H9 (cell line): ENCODE data around the gene SARNP. TPM values are rescaled to one million over a fixed set of nuclear protein-coding genes. Genes with fewer than 3 reads are reported as not detected.

Experiments
- DNase-seq: peaks from one replicate; pipeline ENCODE4 v3.0.0-alpha.2; 2017
- H2AFZ ChIP-seq: one replicate; pipeline ENCODE4 v1.6.1; 2013; ENCODE audit warnings: mild to moderate bottlenecking, low read length, control low read depth, moderate library complexity
- H2AK5ac ChIP-seq: 2 replicates; pipeline ENCODE4 v1.6.1; 2013; ENCODE audit warnings: low read length, control low read depth, mixed read lengths; ENCODE audit not compliant: insufficient read length
- H2BK120ac ChIP-seq: one replicate; pipeline ENCODE4 v1.6.1; 2013; ENCODE audit warnings: low read depth, mild to moderate bottlenecking, low read length, control low read depth, inconsistent platforms; ENCODE audit not compliant: poor library complexity, severe bottlenecking
- H2BK12ac ChIP-seq: 2 replicates; pipeline ENCODE4 v1.6.1; 2013; ENCODE audit warnings: low read length, control low read depth, mixed read lengths, low read depth; ENCODE audit not compliant: insufficient read length
- H2BK15ac ChIP-seq: 2 replicates; pipeline ENCODE4 v1.6.1; 2013; ENCODE audit warnings: low read depth, low read length, control low read depth
- H2BK20ac ChIP-seq: one replicate; pipeline ENCODE4 v1.6.1; 2013; ENCODE audit warnings: low read depth, mild to moderate bottlenecking, low read length, control low read depth, inconsistent platforms; ENCODE audit not compliant: poor library complexity, severe bottlenecking
- H2BK5ac ChIP-seq: 2 replicates; pipeline ENCODE4 v1.6.1; 2013; ENCODE audit warnings: low read length, control low read depth, mixed read lengths; ENCODE audit not compliant: insufficient read length
- H3K14ac ChIP-seq: 2 replicates; pipeline ENCODE4 v1.6.1; 2013; ENCODE audit warnings: low read length, control low read depth; ENCODE audit not compliant: insufficient read depth
- H3K18ac ChIP-seq: 2 replicates; pipeline ENCODE4 v1.6.1; 2013; ENCODE audit warnings: low read depth, mild to moderate bottlenecking, mixed read lengths, low read length, control low read depth; ENCODE audit not compliant: insufficient read length
- H3K23ac ChIP-seq: 2 replicates; pipeline ENCODE4 v1.6.1; 2013; ENCODE audit warnings: low read length, control low read depth, mixed read lengths, low read depth; ENCODE audit not compliant: insufficient read length
- H3K23me2 ChIP-seq: 2 replicates; pipeline ENCODE4 v1.6.1; 2013; ENCODE audit warnings: low read depth, mild to moderate bottlenecking, mixed read lengths, low read length, control low read depth; ENCODE audit not compliant: insufficient read length, poor library complexity, severe bottlenecking
- H3K27ac ChIP-seq: 2 replicates; pipeline ENCODE4 v1.5.1; 2013; ENCODE audit warnings: low read length, control low read depth, mixed read lengths, low read depth; ENCODE audit not compliant: insufficient read length
- H3K27me3 ChIP-seq: 2 replicates; pipeline ENCODE4 v1.6.1; 2013; ENCODE audit warnings: low read length, control low read depth, inconsistent platforms; ENCODE audit not compliant: insufficient read depth
- H3K4ac ChIP-seq: 2 replicates; pipeline ENCODE4 v1.6.1; 2013; ENCODE audit warnings: low read depth, mild to moderate bottlenecking, control low read depth, inconsistent platforms, low read length, moderate library complexity
- H3K4me1 ChIP-seq: 2 replicates; pipeline ENCODE4 v1.6.1; 2013; ENCODE audit warnings: low read length, control low read depth, inconsistent platforms; ENCODE audit not compliant: insufficient read depth
- H3K4me2 ChIP-seq: 2 replicates; pipeline ENCODE4 v1.6.1; 2013; ENCODE audit warnings: low read length, control low read depth, mixed read lengths; ENCODE audit not compliant: insufficient read length, insufficient read depth
- H3K56ac ChIP-seq: 2 replicates; pipeline ENCODE4 v1.6.1; 2013; ENCODE audit warnings: low read depth, mild to moderate bottlenecking, mixed read lengths, low read length, control low read depth; ENCODE audit not compliant: insufficient read length
- H3K79me1 ChIP-seq: 2 replicates; pipeline ENCODE4 v1.6.1; 2013; ENCODE audit warnings: low read depth, mild to moderate bottlenecking, moderate library complexity, low read length, control low read depth, inconsistent platforms; ENCODE audit not compliant: insufficient read depth, poor library complexity, severe bottlenecking
- H3K79me2 ChIP-seq: 2 replicates; pipeline ENCODE4 v1.6.1; 2013; ENCODE audit warnings: low read length, control low read depth, inconsistent platforms; ENCODE audit not compliant: insufficient read depth
- H3K9ac ChIP-seq: 2 replicates; pipeline ENCODE4 v1.6.1; 2013; ENCODE audit warnings: low read length, control low read depth, mixed read lengths; ENCODE audit not compliant: insufficient read length; ENCODE audit errors: extremely low read depth
- H3K9me3 ChIP-seq: one replicate; pipeline ENCODE4 v1.6.1; 2013; ENCODE audit warnings: low read depth, low read length, inconsistent platforms; ENCODE audit not compliant: control insufficient read depth
- H3T11ph ChIP-seq: one replicate; pipeline ENCODE4 v1.6.1; 2013; ENCODE audit warnings: mild to moderate bottlenecking, low read length, control low read depth, inconsistent platforms
- H4K20me1 ChIP-seq: one replicate; pipeline ENCODE4 v1.6.1; 2013; ENCODE audit not compliant: control insufficient read depth, insufficient read length, insufficient read depth
- H4K5ac ChIP-seq: 2 replicates; pipeline ENCODE4 v1.6.1; 2013; ENCODE audit warnings: low read depth, mild to moderate bottlenecking, mixed read lengths, low read length, control low read depth; ENCODE audit not compliant: insufficient read length
- H4K8ac ChIP-seq: replicated peaks from 2 replicates; pipeline ENCODE4 v1.6.1; 2013; ENCODE audit warnings: low read length, control low read depth, mixed read lengths, low read depth; ENCODE audit not compliant: insufficient read length
- H4K91ac ChIP-seq: 2 replicates; pipeline ENCODE4 v1.6.1; 2013; ENCODE audit warnings: low read depth, mild to moderate bottlenecking, moderate library complexity, mixed read lengths, low read length, control low read depth; ENCODE audit not compliant: insufficient read length
- H3K27ac Mint-ChIP-seq, 3 experiments: 2 replicates in 2 of 3; 3 replicates in 1 of 3; pipeline ENCODE4 v1.8.0; 2020 to 2021; ENCODE audit warnings: mixed read lengths in 3 of 3, mild to moderate bottlenecking in 1 of 3, moderate library complexity in 1 of 3
- H3K27me3 Mint-ChIP-seq: 2 replicates; pipeline ENCODE4 v1.8.0; 2021; ENCODE audit warnings: low read depth, mild to moderate bottlenecking, moderate library complexity, mixed read lengths
- H3K36me3 Mint-ChIP-seq, 3 experiments: 2 replicates in 2 of 3; 3 replicates in 1 of 3; pipeline ENCODE4 v1.8.0; 2020 to 2021; ENCODE audit warnings: low read depth in 3 of 3, mixed read lengths in 3 of 3; ENCODE audit not compliant: insufficient read depth in 1 of 3
- H3K4me1 Mint-ChIP-seq, 2 experiments: 2 replicates each; pipeline ENCODE4 v1.8.0; 2020; ENCODE audit warnings: mixed read lengths in 2 of 2
- H3K4me3 Mint-ChIP-seq, 2 experiments: 2 replicates in 1 of 2; 3 replicates in 1 of 2; pipeline ENCODE4 v1.8.0; 2020 to 2021; ENCODE audit warnings: mild to moderate bottlenecking in 2 of 2, mixed read lengths in 2 of 2, moderate library complexity in 1 of 2
- H3K9me3 Mint-ChIP-seq, 2 experiments: 2 replicates in 1 of 2; 3 replicates in 1 of 2; pipeline ENCODE4 v1.8.0; 2020; ENCODE audit warnings: mild to moderate bottlenecking in 2 of 2, mixed read lengths in 2 of 2, moderate library complexity in 1 of 2
- CTCF ChIP-seq: fragments of 200-600 bp; sonication (generic); conservative IDR thresholded peaks from 3 replicates; pipeline ENCODE4 v1.8.0; 2021; ENCODE audit warnings: antibody characterized with exemption, mild to moderate bottlenecking
- WGBS: extraction: QIAGEN DNeasy Blood & Tissue Kit; methylation state at CpG from one replicate; pipeline ENCODE4 v1.1.7; 2013; ENCODE audit warnings: missing lambda C conversion rate, low lambda C conversion rate, mixed read lengths; ENCODE audit not compliant: insufficient read length; ENCODE audit errors: extremely low coverage; 5-methylcytosine and 5-hydroxymethylcytosine counted together
- total RNA-seq: library from RNA; stranded (reverse); gene quantifications from 2 replicates; pipeline ENCODE4 v1.2.1, GENCODE V29; 2021

The SARNP gene
- total RNA-seq, 1 experiment from 2014 or later, result 127 TPM

- peak overlapping the region in 1 of 2 experiments; percentile 63; a peak in 3 of 5 replicates for H3K4me3 Mint-ChIP-seq
- H3K4me1 Mint-ChIP-seq, result peaks cover 46 to 47% of the 10 kb centered on the region in 2 experiments
- H3K27ac ChIP-seq, result no peak overlapping the region
Observed at GRCh38 chr12:55815473-55815872, 2.1 kb downstream of the SARNP start.

More at GRCh38 chr12:55815473-55815872, 2.1 kb downstream of the SARNP start:
- Histone ChIP-seq H3K23ac (no peak overlapping the region), H3K18ac (no peak overlapping the region), H3K9ac (no peak overlapping the region), H4K20me1 (no peaks in the 10 kb centered on the region), H2AFZ (no peak overlapping the region), H3K79me2 (peaks cover 55% of the 10 kb centered on the region), H4K8ac (no peak overlapping the region), H3T11ph (no peak overlapping the region), H3K4ac (no peak overlapping the region), H2BK15ac (no peak overlapping the region), H3K27me3 (no peaks in the 10 kb centered on the region), H3K79me1 (peaks cover 10% of the 10 kb centered on the region), H3K9me3 (no peaks in the 10 kb centered on the region), H3K4me1 (peaks cover 8% of the 10 kb centered on the region; the same call in 1 of the 2 replicates), H2BK12ac (no peak overlapping the region), H3K56ac (no peak overlapping the region), H2AK5ac (no peak overlapping the region), H4K5ac (no peak overlapping the region), H2BK20ac (no peak overlapping the region), H3K23me2 (peaks cover 10% of the 10 kb centered on the region), H4K91ac (no peak overlapping the region), H2BK120ac (no peak overlapping the region), H2BK5ac (no peak overlapping the region), H3K4me2 (no peak overlapping the region), H3K14ac (no peak overlapping the region)
- H3K36me3 Mint-ChIP-seq, result peaks cover 12 to 34% (median 33%) of the 10 kb centered on the region in 3 experiments; a peak in 6 of 7 replicates
- no CpG with 5 or more reads among the region's 12 CpGs for WGBS
- H3K9me3 Mint-ChIP-seq, result no peaks in the 10 kb centered on the region
- TF ChIP-seq CTCF, result no peak
- no peaks in the 10 kb centered on the region for H3K27me3 Mint-ChIP-seq
- no peak for DNase-seq
- no peak overlapping the region; a peak in 1 of 7 replicates for H3K27ac Mint-ChIP-seq
